Activated naive CD4-positive, alpha-beta T cell treated with anti-CD3 and anti-CD28 coated beads, Interleukin-2, amount 50 U/mL, for 16 hours (primary cell): ENCODE data around the gene SEPTIN1.

ENCODE experiments used
- DNase-seq: peaks from one replicate; pipeline ENCODE4 v3.0.0-alpha.2; 2020

The SEPTIN1 gene

GRCh38 chr16:30375864-30376263, 6.5 kb downstream of the SEPTIN1 start:
- DNase-seq = no peak

- DNase-seq = no peak
Measured at GRCh38 chr16:30374538-30374937, 7.8 kb downstream of the SEPTIN1 start, which contains the start of gene MYL11. Gene MYL11, plus strand, starts transcription at chr16:30374802. Its CDS starts 56 bp downstream, at chr16:30374858.

DNA sequence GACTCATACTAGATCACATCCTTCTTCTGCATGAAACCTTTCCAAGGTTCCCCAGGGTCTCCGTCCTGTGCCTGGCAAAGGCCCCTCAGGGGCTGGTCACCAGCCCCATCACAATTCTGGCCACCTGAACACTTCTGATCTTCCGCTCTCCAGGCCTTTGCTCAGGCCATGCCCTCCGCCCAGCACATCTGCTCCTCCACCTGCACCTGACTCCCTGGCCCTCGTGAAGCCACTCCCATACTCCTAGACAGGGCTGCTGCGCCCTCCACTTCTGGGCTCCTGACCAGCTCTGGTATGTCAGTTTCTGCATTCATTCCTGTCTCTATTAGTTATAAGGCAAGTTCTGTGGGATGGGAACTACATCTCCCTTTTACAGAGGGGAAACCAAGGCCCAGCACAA, 9.6 kb downstream of the SEPTIN1 start:
- DNase-seq = no peak

GRCh38 chr16:30372038-30372712, 10.2 kb downstream of the SEPTIN1 start:
- DNase-seq = no peak

DNA sequence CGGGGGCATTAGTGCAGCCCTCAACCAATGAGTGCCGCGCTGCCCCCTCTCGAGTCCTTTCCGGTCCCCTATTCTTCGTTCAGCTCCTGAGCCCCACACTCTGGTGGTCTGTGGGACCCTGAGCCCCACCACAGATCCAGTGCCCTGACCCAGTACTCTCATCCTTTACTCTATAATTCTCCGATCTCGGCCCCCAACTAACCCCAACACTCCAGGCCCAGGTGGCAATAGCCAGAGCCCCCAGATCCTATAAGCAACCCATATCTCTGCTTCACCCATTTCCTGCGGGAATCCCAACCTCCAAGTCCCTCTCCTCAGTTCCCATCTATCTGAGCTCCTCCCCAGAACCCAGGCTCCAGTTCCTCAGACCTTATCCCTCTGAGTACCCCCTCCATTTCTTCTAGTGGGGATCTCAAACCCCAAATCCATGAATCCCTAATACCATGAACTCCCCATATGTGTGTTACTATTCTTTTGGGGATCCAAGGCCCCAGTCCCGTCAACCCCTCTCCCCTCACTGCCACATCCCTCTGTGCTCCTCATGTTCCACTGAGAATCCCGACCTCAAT, 11.0 kb downstream of the SEPTIN1 start:
- DNase-seq = no peak

DNA sequence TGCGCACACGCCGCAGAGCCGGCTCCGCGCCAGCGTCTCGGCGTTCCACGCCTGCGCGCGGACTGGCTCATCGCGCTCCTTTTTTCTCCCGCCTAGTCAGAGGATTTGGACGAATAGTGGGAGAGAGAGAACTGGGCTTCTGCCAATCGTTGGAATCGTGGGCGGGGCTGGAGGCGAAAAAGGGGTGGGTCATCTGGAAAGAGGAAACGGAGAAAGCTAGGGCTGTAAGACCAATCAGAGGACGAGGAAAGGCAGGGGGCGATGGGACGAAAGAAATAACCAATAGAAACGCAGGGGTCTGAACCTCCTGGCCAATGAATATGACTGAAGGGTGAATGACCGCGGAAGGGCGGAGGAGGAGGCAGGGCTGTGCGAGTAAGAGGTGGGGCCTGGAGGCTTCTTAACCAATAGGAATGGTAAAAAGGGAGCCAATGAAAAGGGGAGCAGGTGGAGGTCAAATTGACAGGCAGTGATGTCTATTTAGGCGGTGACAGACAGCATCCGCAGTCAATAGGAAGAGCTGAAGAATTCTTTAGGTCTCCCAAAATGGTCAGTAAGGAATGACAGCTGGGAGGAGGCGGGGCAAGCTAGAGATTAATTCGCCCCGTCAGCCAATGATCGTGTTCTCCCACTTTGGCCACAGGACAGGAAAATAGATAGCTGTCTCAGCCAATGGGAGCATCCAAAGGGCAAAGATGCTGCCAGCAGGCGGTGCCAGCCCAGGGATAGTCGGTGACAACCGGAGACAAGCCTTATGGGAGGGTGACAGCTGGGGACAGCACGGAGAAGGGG, 11.7 kb downstream of the SEPTIN1 start, which contains the start of gene TBC1D10B:
TSS of gene TBC1D10B (minus strand) at position 39 of the 792 bp plus-strand sequence. CDS start 311 bp downstream, outside the sequence.
- DNase-seq = peak; percentile 97

- no peak for DNase-seq
Measured at GRCh38 chr16:30369938-30370455, 12.4 kb downstream of the SEPTIN1 start.

GRCh38 chr16:30369091-30369937, 13.0 kb downstream of the SEPTIN1 start:
- peak; percentile 25 for DNase-seq

DNA sequence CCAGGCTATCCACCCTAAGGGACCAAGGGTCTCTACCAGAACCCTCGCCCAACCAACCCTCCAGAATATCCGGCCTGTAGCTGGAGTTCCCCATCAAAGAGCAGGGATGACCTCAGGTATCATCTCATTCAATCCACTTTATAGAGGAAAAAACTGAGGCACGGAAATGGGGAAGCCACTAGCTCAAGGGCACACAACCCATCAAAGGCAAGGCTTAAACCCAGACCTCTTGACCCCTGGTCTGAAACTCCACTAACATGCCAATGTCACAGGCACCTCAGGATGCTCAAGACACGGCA, 13.6 kb downstream of the SEPTIN1 start:
- no peak for DNase-seq

- no peak for DNase-seq
Measured at GRCh38 chr16:30368122-30368791, 14.1 kb downstream of the SEPTIN1 start.

DNA sequence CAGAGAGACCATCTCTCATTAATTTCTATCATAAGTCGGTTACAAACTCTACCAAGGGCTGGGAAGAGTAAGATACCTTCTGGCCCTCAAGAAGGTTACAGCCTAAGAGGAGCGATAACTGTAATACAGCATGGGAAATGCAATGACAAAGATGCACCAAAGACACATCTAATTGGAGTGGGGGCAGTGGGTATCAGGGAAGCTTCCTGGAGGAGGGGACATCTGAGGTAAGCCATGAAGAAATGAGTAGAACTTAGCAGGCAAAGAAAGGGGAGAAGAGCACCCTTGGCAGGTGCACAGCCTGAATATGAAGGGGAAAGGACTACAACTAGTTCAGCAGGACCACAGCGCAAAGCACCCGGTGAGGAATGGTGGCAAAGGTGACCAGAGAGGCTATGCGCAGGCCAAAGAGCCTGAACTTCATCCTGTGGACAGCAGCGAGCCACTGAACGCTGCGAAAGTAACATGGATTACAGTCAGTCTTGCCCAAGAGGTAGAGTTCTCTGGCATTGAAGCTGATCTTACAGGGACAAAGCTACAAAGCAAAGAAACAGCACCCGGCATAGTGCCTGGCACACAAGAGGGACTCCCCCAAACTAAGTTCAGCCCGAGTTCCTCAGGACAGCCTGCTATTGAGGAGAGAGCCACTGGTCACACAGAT, 14.9 kb downstream of the SEPTIN1 start:
- no peak for DNase-seq

- DNase-seq = no peak
Measured at GRCh38 chr16:30366511-30366910, 15.8 kb downstream of the SEPTIN1 start.

- no peak for DNase-seq
Measured at GRCh38 chr16:30365200-30365599, 17.2 kb downstream of the SEPTIN1 start.

DNA sequence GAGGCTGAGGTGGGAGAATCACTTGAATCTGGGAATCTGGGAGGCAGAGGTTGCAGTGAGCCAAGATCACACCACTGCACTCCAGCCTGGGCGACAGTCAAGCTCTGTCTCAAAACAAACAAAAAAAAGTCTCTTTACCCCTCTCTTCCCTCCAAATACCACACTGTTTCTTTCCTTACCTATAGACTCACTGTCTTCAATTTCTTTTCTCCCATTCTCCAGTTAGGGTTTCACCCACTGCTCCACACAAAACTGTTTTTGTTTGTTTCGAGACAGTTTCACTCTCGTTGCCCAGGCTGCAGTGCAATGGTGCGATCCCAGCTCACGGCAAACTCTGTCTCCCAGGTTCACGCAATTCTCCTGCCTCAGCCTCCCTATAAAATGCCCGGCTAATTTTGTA, 21.2 kb downstream of the SEPTIN1 start:
- DNase-seq = no peak

- no peak for DNase-seq
Measured at GRCh38 chr16:30359871-30360170, 22.5 kb downstream of the SEPTIN1 start.

DNA sequence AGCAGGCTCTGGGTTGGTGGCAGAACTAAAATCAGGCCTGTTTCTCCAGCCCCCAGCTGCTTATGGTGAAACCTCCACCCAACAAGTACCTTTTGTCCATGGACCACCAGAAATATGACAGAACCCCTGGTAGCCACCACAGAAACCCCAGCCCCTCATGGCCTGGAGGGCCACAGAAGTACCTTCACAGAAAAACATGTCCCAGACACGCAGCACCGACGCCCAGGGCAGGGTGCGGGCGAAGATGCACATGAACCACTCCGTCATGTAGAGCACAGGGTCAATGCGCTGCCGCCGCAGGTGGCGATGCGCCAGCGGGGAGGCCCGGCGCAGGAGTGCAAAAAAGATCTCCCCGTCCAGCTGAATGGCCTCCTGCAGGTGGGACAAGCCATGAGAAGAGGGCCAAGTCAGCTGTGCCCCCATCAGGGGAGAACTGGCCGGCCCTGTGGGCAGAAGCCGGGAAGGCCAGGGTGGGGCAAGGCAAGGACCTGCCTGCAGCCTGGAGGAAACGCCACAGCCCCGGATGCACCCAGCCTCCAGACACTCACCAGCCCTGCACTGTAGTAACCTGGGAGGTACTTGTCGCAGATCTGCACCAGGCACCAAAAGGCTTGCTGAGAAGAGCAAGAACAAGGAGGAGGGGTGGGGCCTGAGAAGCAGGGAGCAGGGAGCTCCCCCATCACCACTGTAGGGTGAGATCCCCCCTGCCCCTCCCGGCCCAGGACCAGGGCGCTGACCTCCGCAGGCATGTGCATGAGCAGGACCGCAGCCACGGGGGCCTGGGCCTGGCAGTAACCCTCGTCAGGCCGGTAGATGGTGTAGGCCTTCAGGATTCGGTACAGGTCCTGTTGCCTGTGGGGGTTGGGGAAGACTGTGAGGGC, 23.1 kb downstream of the SEPTIN1 start:
- no peak for DNase-seq

DNA sequence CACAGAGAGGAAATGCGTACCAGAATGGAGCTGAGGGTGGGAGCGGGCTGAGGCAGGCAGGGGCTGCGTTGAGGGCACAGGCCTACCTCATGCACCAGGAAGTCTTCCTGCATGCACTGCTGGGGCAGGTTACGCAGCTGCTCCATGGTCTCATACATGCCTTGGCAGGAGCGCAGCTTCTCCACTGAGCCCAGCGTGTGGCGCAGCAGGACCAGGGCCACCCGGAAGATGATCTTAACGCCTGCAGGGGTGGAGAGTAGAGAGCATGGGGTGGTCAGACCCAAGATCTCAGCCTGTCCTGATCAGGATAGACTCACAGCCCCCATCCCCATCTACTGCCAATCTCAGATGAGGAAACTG, 23.8 kb downstream of the SEPTIN1 start:
- DNase-seq = no peak

DNA sequence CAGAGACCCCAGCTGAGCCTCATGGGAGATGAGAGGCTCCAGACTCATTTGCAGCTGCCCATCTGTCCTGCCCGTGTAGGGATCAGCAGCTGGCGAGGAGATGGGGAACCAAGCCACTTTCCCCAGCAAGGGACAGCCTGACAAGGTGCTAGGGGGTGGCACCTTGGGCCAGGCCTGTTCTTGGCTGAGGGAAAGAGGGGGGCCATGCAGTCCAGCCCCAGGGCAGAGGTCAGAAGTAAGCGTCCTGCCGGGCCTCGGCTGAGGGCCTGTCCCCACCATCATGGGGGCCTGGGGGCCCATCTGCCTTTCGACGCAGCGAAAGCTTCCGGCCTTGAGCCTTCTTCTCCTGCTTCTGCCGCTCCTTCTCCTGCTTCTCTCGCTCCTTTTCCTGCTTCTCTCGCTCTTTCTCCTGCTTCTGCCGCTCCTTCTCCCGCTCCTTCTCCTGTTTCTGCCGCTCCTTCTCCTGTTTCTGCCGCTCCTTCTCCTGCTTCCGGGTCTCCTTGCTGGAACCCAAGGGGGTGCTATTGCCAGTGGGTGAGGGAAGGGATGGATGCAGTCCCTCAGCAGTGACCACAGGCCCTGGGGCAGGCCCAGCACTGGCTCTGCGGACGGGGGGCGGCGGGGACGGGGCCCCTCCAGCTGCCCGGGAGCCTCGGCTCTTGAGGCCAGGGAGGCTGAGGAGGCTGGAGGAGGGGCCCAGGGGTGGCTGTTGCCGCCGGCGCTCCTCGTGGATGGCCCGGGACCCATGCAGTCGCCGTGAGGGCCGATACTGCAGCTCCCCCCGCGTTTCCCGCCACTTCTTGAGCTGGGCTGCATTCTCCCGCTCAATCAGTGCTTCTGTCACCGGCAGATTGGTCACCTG, 24.4 kb downstream of the SEPTIN1 start:
- DNase-seq = no peak

GRCh38 chr16:30357085-30357714, 25.2 kb downstream of the SEPTIN1 start:
- no peak for DNase-seq
